ENCODE data around the gene TPD52L2.
A peak's percentile ranks its signal among the peaks of the same experiment; 100 is the strongest.

Gene TPD52L2

DNA sequence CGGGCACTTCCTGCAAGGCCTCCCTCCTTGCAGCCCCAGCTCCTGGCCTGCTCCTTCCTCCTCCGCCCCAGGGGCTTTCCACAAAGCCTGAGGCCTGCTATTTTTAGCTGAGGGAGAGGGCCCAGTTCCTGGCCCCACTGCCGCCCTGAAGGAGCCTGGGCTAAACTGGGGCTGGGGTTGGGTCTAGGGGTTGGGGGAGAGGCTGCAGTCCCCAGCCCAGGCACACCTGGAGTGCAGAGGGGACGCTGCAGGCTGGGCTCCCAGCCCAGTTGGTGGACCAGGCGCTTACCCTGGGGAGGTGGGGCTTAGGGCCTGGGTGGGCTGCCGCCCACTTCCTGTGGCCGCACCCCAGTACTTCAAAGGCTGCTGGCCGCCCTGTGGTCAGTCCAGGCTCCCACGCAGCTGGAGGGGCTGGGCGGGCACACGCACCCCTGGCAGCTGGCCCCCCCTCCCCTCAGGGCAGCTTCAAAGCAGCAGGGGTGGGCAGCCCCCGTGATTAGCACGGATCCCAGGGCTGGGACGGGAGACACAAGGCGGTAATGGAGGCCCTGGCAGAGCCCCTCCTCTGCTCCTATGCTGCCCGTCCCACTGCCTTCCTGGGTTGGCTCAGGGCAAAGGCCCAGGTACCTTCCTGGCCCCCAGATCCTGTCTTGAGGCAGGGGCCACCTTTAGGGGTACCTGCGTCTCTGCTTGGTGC, 10.9 kb upstream of the TPD52L2 start:
- TF ChIP-seq, protein P1, sequence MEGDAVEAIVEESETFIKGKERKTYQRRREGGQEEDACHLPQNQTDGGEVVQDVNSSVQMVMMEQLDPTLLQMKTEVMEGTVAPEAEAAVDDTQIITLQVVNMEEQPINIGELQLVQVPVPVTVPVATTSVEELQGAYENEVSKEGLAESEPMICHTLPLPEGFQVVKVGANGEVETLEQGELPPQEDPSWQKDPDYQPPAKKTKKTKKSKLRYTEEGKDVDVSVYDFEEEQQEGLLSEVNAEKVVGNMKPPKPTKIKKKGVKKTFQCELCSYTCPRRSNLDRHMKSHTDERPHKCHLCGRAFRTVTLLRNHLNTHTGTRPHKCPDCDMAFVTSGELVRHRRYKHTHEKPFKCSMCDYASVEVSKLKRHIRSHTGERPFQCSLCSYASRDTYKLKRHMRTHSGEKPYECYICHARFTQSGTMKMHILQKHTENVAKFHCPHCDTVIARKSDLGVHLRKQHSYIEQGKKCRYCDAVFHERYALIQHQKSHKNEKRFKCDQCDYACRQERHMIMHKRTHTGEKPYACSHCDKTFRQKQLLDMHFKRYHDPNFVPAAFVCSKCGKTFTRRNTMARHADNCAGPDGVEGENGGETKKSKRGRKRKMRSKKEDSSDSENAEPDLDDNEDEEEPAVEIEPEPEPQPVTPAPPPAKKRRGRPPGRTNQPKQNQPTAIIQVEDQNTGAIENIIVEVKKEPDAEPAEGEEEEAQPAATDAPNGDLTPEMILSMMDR (conservative IDR thresholded peaks at IDR 0.05): no peak
- H3K27ac ChIP-seq: no peak overlapping the region

DNA sequence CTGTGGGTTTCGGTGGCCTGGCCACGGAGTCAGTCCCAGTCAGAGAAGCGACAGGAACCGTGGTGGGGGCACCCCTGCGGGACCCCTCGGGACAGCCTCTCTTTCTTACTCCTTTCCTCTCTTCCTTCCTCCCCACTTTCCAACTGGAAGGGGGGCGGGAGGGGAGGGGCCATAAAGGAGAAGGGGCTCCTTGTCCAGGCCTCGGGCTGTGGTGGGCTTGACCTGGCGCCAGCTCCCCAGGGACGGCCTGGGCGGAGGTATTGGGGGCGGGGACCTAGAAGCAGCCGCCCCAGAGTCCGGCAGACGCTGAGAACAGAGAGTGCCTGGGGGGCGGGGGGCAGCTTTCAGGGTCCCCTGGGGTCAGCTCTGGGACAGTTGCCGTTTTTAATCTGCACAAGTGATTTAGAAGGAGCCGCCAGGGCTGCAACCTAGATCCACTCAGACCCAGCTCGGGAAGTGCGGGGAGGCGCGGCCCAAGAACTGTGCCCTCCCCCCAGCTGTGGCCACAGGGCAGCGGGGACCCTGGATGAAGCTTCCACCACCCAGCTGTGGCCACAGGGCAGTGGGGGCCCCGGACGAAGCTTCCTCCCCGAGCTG, 10.2 kb upstream of the TPD52L2 start:
- H3K27ac ChIP-seq: no peak overlapping the region
- TF ChIP-seq, protein P1 (conservative IDR thresholded peaks at IDR 0.05): no peak

DNA sequence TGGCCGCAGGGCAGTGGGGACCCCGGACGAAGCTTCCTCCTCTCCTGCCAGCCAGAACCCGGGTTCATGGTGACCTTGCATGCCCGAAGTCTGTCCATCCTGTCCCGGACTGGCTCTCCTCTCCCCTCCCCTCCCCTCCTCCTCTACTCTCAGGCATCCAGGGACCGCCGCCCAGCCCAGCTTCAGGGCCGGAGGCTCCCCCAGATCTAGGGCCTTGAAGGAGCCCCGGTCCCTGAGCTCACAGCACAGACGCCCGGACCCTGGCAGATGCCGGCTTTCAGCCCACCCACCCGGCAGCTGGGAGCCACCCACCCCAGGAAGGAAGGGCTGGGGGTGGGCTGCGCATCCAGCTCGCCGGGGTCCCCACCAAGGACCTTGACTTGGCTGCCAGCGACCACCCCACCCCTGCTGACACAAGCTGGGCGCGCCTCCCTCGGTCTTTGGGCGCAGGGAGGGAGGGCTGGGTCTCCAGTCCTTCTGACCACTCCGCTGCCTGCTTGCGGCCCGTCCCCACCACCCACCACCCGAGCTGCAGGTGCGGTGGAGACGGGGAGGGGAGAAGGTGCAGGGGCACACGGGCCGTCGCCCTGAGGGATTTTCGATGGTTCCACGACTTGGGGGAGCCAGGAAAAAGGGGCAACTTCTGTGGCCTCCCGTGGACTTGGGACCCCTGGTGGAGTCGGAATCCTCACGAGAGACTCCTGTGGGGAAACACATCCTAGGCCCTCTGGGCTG, 9.5 kb upstream of the TPD52L2 start:
- no peak overlapping the region for H3K27ac ChIP-seq
- TF ChIP-seq, protein P1 (conservative IDR thresholded peaks at IDR 0.05): no peak

DNA sequence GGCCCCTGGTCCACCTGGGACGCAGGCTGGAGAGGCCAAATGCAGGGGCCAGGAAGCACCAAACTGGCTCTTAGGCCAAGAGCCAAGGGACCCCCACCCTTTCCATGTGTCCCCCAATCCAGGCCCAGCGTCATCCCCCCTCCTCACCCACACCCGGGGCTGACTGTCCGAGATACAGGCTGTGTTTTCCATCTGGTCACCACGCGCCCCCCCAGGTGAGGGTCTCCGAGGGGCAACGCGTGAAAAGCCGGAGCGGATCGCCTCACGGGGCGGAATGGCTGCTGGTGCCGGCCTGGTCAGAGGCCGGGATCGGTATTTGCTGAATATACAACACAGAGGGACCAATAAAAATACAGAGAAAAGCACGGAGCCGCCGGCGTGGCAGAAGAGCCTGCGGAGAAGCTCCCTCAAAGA, 9.0 kb upstream of the TPD52L2 start:
- no peak overlapping the region for H3K27ac ChIP-seq
- TF ChIP-seq, protein P1 (conservative IDR thresholded peaks at IDR 0.05): no peak

DNA sequence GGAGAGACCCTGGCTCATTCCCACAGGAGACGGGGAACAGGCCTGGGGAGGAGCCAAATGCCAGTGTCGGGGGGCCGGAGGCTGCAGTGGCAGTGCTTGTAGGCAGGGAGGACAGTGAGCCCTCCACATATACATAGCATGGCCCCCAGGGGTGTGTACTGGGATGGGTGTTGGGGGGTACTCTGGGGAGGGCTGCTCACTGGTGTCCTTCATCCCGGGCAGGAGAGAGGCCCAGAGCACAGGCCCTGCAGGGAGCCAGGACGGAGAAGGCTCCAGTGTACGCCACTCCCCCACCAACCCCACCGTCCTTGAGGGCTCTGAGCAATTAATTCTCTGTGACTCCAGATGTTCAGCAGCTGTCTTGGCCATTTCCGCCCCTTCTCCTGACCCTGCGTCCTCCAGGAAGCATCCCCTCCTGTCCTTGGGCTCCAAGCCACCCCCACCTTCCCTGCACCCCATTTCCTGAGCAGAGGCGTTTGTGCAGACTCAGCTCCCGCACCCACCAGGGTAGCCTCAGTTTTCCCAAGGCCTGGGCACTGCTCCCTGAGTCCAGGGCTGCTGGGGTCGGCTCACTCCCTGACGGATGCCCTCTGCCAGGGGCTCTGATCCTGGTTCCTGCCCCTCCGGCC, 7.2 kb upstream of the TPD52L2 start:
- TF ChIP-seq, protein P1 (conservative IDR thresholded peaks at IDR 0.05): no peak
- H3K27ac ChIP-seq: no peak overlapping the region

DNA sequence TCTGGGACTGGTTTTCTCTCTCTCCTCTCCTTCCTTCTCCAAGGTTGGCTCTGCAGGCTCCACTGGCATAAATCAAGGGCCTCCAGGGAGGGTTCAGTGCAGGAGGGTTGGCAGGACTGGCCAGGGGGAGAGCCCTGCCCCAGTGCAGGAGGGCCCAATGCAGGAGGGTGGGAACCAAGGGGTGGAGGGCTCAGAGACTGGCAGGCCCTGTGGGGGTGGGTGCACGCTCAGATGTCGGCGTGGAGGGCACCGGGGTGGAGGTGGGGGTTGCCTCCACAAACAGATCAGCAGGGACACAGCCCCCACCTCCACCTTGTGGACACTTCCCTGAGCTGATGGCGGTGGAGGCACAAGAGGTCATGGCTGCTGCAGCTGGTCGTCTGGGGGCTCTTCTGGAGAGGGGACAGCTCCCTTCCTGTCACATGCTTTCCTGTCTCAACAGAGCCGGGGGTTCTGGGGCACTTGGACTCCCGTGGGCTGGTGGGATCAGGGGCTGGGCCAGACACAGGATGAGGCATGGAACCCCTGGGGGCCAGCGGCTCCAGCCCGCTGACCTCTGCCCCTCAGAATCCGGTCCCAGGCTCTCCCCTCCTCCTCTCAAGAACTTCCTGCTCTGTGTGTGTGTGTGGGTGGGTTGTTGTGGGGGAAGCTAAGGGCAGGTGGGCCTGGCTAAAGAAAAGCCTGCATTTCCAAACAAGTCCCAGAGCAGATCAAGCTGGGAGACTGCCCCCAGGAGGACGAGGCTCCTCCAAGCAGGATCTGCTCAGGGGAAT, 6.5 kb upstream of the TPD52L2 start:
- TF ChIP-seq, protein P1 (conservative IDR thresholded peaks at IDR 0.05): peak; percentile 26
- H3K27ac ChIP-seq: no peak overlapping the region
